ENCODE data around the gene ACTL6B.

Gene ACTL6B

DNA sequence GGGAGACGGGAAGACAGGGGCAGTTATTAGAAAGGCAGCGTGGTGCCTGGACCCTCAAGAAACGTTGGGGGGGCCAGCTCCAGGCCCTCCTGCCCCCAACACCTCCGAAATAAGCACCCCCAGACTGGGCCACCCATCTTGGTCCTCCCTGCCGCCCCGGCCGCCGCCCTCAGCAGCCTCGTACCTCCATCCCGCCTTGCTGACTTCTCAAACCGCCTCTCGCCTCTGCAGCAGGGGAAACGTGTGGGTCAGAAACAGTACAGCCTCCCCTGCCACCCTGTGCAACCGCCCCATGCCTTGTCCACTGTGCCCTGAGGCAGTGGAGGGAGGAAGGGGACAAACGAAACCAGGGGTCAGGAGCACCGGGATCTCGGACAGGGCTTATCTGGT, 30.6 kb upstream of the ACTL6B start:
- H3K27ac ChIP-seq: no peak overlapping the region
- TF ChIP-seq, protein P1, sequence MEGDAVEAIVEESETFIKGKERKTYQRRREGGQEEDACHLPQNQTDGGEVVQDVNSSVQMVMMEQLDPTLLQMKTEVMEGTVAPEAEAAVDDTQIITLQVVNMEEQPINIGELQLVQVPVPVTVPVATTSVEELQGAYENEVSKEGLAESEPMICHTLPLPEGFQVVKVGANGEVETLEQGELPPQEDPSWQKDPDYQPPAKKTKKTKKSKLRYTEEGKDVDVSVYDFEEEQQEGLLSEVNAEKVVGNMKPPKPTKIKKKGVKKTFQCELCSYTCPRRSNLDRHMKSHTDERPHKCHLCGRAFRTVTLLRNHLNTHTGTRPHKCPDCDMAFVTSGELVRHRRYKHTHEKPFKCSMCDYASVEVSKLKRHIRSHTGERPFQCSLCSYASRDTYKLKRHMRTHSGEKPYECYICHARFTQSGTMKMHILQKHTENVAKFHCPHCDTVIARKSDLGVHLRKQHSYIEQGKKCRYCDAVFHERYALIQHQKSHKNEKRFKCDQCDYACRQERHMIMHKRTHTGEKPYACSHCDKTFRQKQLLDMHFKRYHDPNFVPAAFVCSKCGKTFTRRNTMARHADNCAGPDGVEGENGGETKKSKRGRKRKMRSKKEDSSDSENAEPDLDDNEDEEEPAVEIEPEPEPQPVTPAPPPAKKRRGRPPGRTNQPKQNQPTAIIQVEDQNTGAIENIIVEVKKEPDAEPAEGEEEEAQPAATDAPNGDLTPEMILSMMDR (IDR thresholded peaks at IDR 0.05): no peak
- no peak for TF ChIP-seq ZFX (IDR thresholded peaks at IDR 0.05; ENCODE audit: borderline replicate concordance)

DNA sequence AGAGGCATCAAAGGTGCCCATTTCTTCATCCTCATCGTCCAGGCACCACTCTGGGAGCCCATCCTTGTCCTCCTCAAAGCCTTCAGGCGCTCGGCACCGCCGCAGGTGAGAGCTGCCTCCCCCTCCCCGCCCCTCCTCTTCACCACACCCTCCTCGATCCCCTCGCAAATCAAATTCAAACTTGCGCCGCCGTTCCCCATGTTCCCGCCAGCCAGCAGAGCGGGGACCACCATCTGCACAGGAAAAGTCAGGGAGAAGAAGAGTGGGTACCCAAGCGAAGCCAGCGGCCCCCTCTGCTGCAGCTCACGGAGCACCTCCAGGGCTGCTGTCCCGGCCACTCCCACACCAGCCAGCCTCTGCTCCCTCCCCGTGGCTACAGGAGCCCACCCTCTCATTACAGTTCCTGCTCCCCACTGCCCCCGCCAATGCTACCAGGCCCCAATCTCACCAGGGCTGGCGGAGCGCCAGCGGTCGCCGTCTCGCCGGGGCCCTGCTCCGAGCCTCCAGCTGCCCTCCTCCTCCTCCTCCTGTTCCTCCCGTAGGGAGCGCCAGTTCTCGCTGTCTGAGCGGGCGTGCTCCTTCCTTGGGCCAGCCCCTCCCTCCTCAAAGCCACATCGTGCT, 30.1 kb upstream of the ACTL6B start:
- TF ChIP-seq ZFX (IDR thresholded peaks at IDR 0.05; ENCODE audit: borderline replicate concordance): no peak
- TF ChIP-seq, protein P1 (IDR thresholded peaks at IDR 0.05): no peak
- no peak overlapping the region for H3K27ac ChIP-seq

DNA sequence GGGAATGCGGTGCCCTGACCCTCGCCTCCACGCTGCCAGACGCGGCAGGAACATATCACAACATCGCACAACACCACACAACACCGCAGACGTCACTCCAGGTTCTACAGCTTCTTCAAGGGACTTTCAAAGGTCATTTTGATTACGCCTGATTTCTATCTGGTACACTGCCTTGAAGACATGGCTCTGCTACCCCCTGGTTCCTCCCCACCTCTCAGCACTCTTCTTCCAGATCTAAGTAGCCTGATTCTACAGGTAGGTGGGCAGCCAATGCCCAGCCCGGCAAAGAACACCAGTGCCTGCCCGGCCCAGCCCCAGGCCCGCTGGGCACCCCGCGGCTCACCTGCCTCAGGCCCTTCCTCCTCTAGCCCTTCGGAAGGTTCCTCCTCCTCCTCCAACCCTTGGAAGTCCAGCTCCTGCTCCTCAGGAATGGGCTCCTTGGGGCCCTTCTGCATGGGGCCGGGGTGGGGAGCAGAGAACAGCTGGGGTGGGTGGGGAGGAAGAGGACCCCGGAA, 29.4 kb upstream of the ACTL6B start:
- TF ChIP-seq, protein P1 (IDR thresholded peaks at IDR 0.05): no peak
- no peak for TF ChIP-seq ZFX (IDR thresholded peaks at IDR 0.05; ENCODE audit: borderline replicate concordance)
- H3K27ac ChIP-seq: no peak overlapping the region

DNA sequence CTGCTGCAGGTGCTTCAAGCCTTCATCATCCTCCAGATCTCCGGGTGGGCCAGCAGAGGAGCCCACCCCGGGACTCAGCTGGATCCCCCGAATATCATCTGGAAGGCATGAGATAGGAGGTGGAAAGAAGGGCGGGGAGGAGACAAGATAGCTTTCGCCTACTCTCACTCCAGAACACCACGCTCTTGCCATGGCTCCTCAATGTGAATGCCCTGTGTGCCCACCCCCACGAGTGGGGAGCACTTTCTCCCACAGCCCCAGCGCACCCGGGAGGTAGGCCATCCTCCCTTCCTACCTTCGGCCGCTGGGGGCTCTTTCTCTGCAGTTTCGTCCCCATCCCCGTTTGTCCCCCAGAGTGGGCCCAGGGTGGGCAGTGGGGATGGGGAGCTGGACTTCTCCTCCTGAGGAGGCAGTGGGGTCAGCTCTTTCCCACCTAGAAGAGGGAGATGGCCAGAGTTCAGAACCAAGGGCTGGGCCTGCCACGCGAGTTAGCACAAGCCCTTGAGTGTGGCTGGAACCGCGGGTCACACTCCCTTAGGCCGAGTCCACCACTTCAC, 28.9 kb upstream of the ACTL6B start:
- no peak overlapping the region for H3K27ac ChIP-seq
- TF ChIP-seq ZFX (IDR thresholded peaks at IDR 0.05; ENCODE audit: borderline replicate concordance): no peak
- TF ChIP-seq, protein P1 (IDR thresholded peaks at IDR 0.05): no peak

DNA sequence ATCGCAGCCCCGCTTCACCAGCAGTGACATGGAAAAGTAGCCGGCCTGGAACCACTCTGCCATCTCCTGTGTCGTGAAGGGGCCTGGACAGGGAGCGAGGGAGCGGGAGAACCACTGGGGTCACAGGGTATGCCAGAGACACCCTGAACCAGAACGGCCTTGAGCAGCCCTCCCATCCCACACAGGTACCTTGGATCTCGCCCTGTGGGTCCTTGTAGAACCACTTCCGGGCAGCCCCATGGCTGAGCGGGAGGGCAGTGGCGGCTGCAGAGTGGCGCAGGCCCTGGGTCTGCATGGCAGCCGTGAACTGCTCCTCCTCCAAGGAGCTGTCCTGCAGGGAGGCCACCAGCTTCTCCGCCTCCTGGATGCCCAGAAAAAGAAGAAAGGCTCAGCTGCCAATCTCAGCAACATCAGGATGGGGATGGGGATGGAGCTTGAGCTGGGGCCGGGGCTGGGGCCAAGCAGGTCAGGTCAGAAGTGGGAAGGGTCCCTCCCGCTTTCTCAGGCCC, 28.3 kb upstream of the ACTL6B start:
- TF ChIP-seq ZFX (IDR thresholded peaks at IDR 0.05; ENCODE audit: borderline replicate concordance): no peak
- TF ChIP-seq, protein P1 (IDR thresholded peaks at IDR 0.05): no peak
- no peak overlapping the region for H3K27ac ChIP-seq

DNA sequence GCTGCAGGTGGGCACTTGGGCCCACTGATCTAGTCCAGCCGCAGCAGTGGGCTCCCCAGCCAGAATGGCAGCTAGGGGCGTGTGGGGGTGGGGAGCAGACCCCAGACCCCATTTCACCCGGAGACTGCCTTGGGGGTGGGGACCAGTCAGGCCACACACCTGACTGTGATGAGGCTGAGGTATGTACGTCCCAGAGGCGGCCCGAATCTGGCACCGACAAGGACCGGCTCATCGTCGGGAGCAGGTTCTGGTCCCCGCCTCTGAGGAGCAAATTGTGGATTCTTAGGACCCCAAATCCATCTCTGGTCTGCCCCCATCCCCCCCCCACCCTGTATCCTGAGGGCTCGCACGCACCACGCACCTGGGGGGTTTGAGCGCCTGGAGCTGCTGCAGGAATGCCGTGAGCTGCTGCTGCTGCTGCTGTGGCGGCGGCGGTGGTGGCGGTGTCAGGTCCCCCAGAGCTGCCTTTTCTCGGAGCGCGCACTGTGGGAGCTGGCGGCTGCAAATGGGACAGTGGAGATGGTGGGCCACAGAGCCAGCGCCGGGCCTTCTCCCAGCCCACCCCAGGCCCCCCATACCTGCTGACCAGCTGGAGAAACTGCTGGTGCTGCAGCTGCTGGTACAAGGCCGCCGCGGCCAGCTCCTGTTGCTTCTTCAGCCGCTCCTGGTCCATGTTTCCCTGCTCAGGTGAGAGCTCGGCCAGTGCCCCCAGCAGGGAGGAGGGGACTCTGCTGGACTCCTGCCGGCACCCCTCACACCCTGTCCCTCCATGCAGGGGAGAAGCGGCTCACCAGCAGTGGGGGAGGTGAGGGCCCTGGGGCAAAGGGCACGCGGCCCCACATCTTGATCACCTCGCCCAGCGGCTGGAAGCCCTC, 27.6 kb upstream of the ACTL6B start:
- no peak overlapping the region for H3K27ac ChIP-seq

More for the DNA sequence above, 27.6 kb upstream of the ACTL6B start:
- TF ChIP-seq, protein P1 (IDR thresholded peaks at IDR 0.05): no peak
- TF ChIP-seq ZFX (IDR thresholded peaks at IDR 0.05; ENCODE audit: borderline replicate concordance): no peak

Data from 22Rv1 (cell line).